Suprapubic skin (tissue), 4 donors: ENCODE measurements around the gene KISS1. TPM values are rescaled to one million over a fixed set of nuclear protein-coding genes. Genes with fewer than 3 reads are reported as not detected.
A peak's percentile ranks its signal among the peaks of the same experiment; 100 is the strongest.

Experiments
- DNase-seq, 2 donors: peaks; one replicate each; pipeline ENCODE4 v3.0.0-alpha.2; 2019; ENCODE audit warnings: low spot score in 2 of 2
- H3K27ac ChIP-seq: fragments of 200-600 bp; sonication (generic); one replicate; pipeline ENCODE4 v1.5.1; 2019
- H3K27me3 ChIP-seq: fragments of 200-600 bp; sonication (generic); one replicate; pipeline ENCODE4 v1.5.1; 2019
- H3K36me3 ChIP-seq: fragments of 200-600 bp; sonication (generic); one replicate; pipeline ENCODE4 v1.5.1; 2019
- H3K4me1 ChIP-seq: fragments of 200-600 bp; sonication (generic); one replicate; pipeline ENCODE4 v1.5.1; 2019
- H3K4me3 ChIP-seq: fragments of 200-600 bp; sonication (generic); one replicate; pipeline ENCODE4 v1.5.1; 2019; ENCODE audit warnings: mild to moderate bottlenecking
- H3K9me3 ChIP-seq: fragments of 200-600 bp; sonication (generic); one replicate; pipeline ENCODE4 v1.5.1; 2019
- CTCF ChIP-seq, 2 donors: fragments of 200-600 bp in 1 of 2; fragments of 450-650 bp in 1 of 2; sonication (generic) in 1 of 2; IDR thresholded peaks; one replicate each; pipeline ENCODE4 v1.5.1; 2016 to 2019; ENCODE audit warnings: antibody characterized with exemption in 2 of 2, mild to moderate bottlenecking in 1 of 2, moderate library complexity in 1 of 2
- EP300 ChIP-seq: sonication (generic); formaldehyde crosslinking; IDR thresholded peaks from one replicate; pipeline ENCODE4 v1.6.1; 2017; ENCODE audit warnings: antibody characterized with exemption
- POLR2A ChIP-seq, 2 donors: fragments of 450-650 bp; IDR thresholded peaks; one replicate each; pipeline ENCODE4 v1.6.1; 2017; ENCODE audit warnings: antibody characterized with exemption in 2 of 2, mild to moderate bottlenecking in 2 of 2, moderate library complexity in 2 of 2
- POLR2AphosphoS5 ChIP-seq, 3 donors: sonication (generic); formaldehyde crosslinking; IDR thresholded peaks; one replicate each; pipeline ENCODE4 v1.6.1; 2017; ENCODE audit warnings: antibody characterized with exemption in 3 of 3
- WGBS: methylation state at CpG from one replicate; pipeline ENCODE4 v1.1.5; 2018; 5-methylcytosine and 5-hydroxymethylcytosine counted together
- total RNA-seq, 4 donors: library from RNA; depleted of rRNA; stranded (reverse); fragments of >200 nt; gene quantifications; one replicate each; pipeline ENCODE4 v1.1.0, GENCODE V29; 2016

The KISS1 gene
- total RNA-seq, 4 donors from 2014 or later, result not detected

DNA sequence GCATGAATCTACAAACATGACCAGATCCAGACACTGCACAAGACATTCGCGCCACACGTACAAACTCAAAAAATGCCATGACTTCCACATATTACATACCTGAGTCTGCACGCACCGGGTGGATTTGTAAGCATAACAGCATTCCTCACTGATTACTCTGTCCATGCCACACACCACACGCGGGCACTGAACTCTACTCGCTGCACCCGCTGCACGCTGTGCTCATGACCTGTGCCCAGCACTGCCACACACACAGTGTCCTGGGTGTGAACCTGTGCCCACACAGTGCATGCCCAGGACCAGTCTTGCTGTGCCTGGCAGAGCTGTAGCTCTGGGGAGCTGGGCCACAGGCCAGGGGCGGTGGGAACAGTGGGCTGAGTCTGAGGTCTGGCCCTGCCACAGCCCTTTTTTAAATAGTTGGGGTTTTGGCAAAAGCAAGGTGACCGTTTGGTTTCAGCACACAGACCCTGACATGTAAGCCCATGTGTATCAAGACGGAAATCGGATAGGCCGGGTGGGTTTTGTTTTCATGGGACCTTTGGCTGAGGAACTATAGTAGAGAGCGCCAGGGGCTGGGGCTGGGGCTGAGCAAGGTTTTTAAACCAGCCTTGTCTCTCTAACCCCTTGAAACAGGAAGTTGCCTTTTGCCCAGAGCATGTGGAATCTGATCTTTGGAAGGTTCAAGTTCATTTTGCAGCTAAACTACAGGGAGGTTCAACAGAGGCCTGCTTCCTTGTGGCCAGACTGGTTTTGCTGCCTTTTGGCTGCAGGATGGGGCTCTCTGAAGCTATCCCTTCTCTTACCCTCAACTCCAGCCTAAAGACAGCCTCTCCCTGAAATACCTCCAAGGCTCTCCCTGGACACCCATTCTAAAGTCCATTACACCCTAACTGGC lies 29.8 kb upstream of the KISS1 start:
- Histone ChIP-seq H3K4me1 (peaks cover 7% of the 10 kb centered on the region), H3K36me3 (peaks cover 4% of the 10 kb centered on the region), H3K27me3 (no peaks in the 10 kb centered on the region), H3K9me3 (no peaks in the 10 kb centered on the region), H3K4me3 (no peak overlapping the region), H3K27ac (peak overlapping the region; percentile 13)
- peak in 1 of 2 donors; percentile 40 for DNase-seq
- TF ChIP-seq POLR2A (IDR thresholded peaks at IDR 0.05) (no peak), CTCF (IDR thresholded peaks at IDR 0.05) (no peak), POLR2AphosphoS5 (IDR thresholded peaks at IDR 0.05) (no peak), EP300 (no peak)
- WGBS, result 67% methylated on average over 16 of the region's 16 CpGs

GRCh38 chr1:204224655-204225054 lies 28.4 kb upstream of the KISS1 start:
- Histone ChIP-seq H3K36me3 (peaks cover 4% of the 10 kb centered on the region), H3K4me1 (peaks cover 7% of the 10 kb centered on the region), H3K4me3 (no peak overlapping the region), H3K27me3 (no peaks in the 10 kb centered on the region), H3K9me3 (no peaks in the 10 kb centered on the region), H3K27ac (no peak overlapping the region)
- DNase-seq, result no peak
- 87% methylated on average over 8 of the region's 8 CpGs for WGBS
- TF ChIP-seq POLR2AphosphoS5 (IDR thresholded peaks at IDR 0.05), result no peak
- TF ChIP-seq POLR2A (IDR thresholded peaks at IDR 0.05), result no peak
- no peak for TF ChIP-seq CTCF (IDR thresholded peaks at IDR 0.05)
- TF ChIP-seq EP300, result no peak

DNA sequence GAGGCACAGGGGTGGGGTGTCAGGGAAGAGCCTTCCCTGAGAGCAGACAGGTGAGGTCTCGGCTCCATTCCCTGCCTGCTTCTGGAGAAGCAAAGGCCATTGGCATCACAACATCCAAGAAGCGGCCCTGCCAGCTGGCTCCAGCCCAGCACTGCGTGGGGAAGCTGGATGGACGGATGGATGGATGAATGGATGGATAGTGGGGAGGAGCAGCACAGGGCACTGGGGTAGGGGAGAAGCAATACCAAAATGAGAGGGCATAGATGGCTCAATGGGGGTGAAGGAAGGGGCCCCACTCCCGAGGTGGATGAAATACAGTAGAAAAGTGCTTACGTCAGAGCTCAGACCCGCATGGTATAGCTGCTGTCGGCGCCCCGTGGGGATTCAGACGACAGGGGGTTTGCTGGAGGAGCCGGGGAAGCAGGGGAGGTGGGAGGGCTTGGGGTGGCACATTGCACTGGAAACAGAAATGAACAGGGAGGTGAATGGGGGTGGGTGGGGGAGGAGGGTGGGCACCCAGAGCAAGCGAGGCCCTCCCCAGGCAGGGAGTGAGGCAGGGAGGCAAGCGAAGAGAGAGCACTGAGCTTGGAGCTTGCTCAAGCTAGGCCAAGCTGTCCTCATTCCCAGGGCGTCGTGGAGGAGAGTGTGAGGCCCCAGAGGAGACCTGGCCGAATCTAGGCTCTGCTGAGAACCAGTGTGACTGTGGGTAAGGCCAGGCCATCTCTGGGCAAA lies 27.0 kb upstream of the KISS1 start:
- H3K27me3 ChIP-seq, result no peaks in the 10 kb centered on the region
- H3K4me1 ChIP-seq, result peaks cover 7% of the 10 kb centered on the region
- 77% methylated on average over 17 of the region's 17 CpGs for WGBS
- no peak for TF ChIP-seq CTCF (IDR thresholded peaks at IDR 0.05)
- TF ChIP-seq POLR2A (IDR thresholded peaks at IDR 0.05), result no peak
- no peak for TF ChIP-seq POLR2AphosphoS5 (IDR thresholded peaks at IDR 0.05)
- no peak for TF ChIP-seq EP300
- peak in 1 of 2 donors; percentile 51 for DNase-seq
- no peaks in the 10 kb centered on the region for H3K9me3 ChIP-seq
- peaks cover 4% of the 10 kb centered on the region for H3K36me3 ChIP-seq
- no peak overlapping the region for H3K4me3 ChIP-seq
- no peak overlapping the region for H3K27ac ChIP-seq

- no peaks in the 10 kb centered on the region for H3K9me3 ChIP-seq
- peaks cover 7% of the 10 kb centered on the region for H3K4me1 ChIP-seq
- H3K27ac ChIP-seq, result no peak overlapping the region
- no peak overlapping the region for H3K4me3 ChIP-seq
- H3K27me3 ChIP-seq, result no peaks in the 10 kb centered on the region
- peaks cover 4% of the 10 kb centered on the region for H3K36me3 ChIP-seq
- WGBS, result 90% methylated on average over 3 of the region's 3 CpGs
- DNase-seq, result no peak
- no peak for TF ChIP-seq POLR2A (IDR thresholded peaks at IDR 0.05)
- no peak for TF ChIP-seq POLR2AphosphoS5 (IDR thresholded peaks at IDR 0.05)
- no peak for TF ChIP-seq CTCF (IDR thresholded peaks at IDR 0.05)
- no peak for TF ChIP-seq EP300
These were observed 26.4 kb upstream of the KISS1 start for GRCh38 chr1:204222764-204223055.
